Peyer's patch (tissue), 4 donors: ENCODE measurements around the gene DVL3.

ENCODE experiments used
- CTCF ChIP-seq, 6 experiments: fragments of 450-650 bp in 4 of 6; fragments of 200-600 bp in 2 of 6; sonication (generic) in 1 of 6; IDR thresholded peaks; one replicate each; pipeline ENCODE4 v1.5.1; 2017 to 2019; ENCODE audit warnings: antibody characterized with exemption in 6 of 6, mild to moderate bottlenecking in 3 of 6, moderate library complexity in 1 of 6
- POLR2A ChIP-seq, 2 donors: fragments of 450-650 bp; IDR thresholded peaks; one replicate each; pipeline ENCODE4 v1.5.1; 2017; ENCODE audit warnings: antibody characterized with exemption in 2 of 2, mild to moderate bottlenecking in 2 of 2, moderate library complexity in 2 of 2

DNA sequence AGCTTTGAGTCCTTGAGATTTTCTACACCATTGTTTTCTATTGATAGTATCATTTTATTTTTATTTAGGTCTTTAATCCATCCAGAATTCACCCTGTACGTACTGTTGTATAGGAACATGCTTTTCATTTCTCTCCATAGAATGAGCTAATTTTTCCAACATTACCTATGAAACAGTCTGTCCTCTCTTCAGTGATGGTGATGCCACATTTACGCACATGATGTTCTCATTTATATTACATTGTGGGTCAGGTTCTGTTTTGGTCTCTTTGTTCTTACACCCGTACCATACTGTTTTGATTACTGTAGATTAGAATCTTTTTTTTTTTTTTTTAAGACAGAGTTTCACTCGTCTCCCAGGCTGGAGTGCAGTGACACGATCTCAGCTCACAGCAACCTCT lies 56.5 kb downstream of the DVL3 start:
- no peak for TF ChIP-seq CTCF (IDR thresholded peaks at IDR 0.05)
- no peak for TF ChIP-seq POLR2A (IDR thresholded peaks at IDR 0.05)
